Endothelial cell (in vitro differentiated cells): ENCODE data around the gene LRRC57. TPM values are rescaled to one million over a fixed set of nuclear protein-coding genes. Genes with fewer than 3 reads are reported as not detected.

Source experiments
- DNase-seq: peaks from one replicate; pipeline ENCODE4 v3.0.0; 2021; ENCODE audit warnings: low spot score
- H3K27ac Mint-ChIP-seq: one replicate; pipeline ENCODE4 v1.8.0; 2021; ENCODE audit warnings: mixed read lengths, inconsistent platforms; ENCODE audit not compliant: unreplicated experiment
- H3K27me3 Mint-ChIP-seq: one replicate; pipeline ENCODE4 v1.8.0; 2021; ENCODE audit warnings: mild to moderate bottlenecking, moderate library complexity, mixed read lengths, inconsistent platforms; ENCODE audit not compliant: unreplicated experiment
- H3K36me3 Mint-ChIP-seq: one replicate; pipeline ENCODE4 v1.8.0; 2021; ENCODE audit warnings: mild to moderate bottlenecking, low read depth, mixed read lengths, inconsistent platforms; ENCODE audit not compliant: unreplicated experiment
- H3K4me1 Mint-ChIP-seq: one replicate; pipeline ENCODE4 v1.8.0; 2021; ENCODE audit warnings: mild to moderate bottlenecking, mixed read lengths, inconsistent platforms; ENCODE audit not compliant: unreplicated experiment
- H3K4me3 Mint-ChIP-seq: one replicate; pipeline ENCODE4 v1.8.0; 2021; ENCODE audit warnings: mild to moderate bottlenecking, mixed read lengths, inconsistent platforms; ENCODE audit not compliant: unreplicated experiment
- H3K9me3 Mint-ChIP-seq: one replicate; pipeline ENCODE4 v1.8.0; 2021; ENCODE audit warnings: mixed read lengths, inconsistent platforms; ENCODE audit not compliant: unreplicated experiment
- long read RNA-seq: library from polyadenylated mRNA; unstranded; transcript quantifications from one replicate; pipeline ENCODE4 v2.0.0, GENCODE V29; 2020; ENCODE audit not compliant: unreplicated experiment
- total RNA-seq: library from RNA; stranded (reverse); fragmentation: NEBNext Ultra II Directional; extraction: Animal tissue kit (Norgen Biotek cat#: 25700); gene quantifications from one replicate; pipeline ENCODE4 v1.2.1, GENCODE V29; 2021; ENCODE audit not compliant: unreplicated experiment
- TF ChIP-seq, protein P1 (sequence below): fragments of 200-600 bp; sonication (generic); IDR thresholded peaks from one replicate; pipeline ENCODE4 v1.5.0; 2021; ENCODE audit warnings: antibody characterized with exemption; ENCODE audit not compliant: unreplicated experiment

The LRRC57 gene
- total RNA-seq = 32.7 TPM
- long read RNA-seq, full-length matches to known transcripts = 11 of 14 reads
- long read RNA-seq, partial matches to known transcripts = 0 of 14 reads
- long read RNA-seq, other reads (novel, unspliced or antisense) = 3 of 14 reads

DNA sequence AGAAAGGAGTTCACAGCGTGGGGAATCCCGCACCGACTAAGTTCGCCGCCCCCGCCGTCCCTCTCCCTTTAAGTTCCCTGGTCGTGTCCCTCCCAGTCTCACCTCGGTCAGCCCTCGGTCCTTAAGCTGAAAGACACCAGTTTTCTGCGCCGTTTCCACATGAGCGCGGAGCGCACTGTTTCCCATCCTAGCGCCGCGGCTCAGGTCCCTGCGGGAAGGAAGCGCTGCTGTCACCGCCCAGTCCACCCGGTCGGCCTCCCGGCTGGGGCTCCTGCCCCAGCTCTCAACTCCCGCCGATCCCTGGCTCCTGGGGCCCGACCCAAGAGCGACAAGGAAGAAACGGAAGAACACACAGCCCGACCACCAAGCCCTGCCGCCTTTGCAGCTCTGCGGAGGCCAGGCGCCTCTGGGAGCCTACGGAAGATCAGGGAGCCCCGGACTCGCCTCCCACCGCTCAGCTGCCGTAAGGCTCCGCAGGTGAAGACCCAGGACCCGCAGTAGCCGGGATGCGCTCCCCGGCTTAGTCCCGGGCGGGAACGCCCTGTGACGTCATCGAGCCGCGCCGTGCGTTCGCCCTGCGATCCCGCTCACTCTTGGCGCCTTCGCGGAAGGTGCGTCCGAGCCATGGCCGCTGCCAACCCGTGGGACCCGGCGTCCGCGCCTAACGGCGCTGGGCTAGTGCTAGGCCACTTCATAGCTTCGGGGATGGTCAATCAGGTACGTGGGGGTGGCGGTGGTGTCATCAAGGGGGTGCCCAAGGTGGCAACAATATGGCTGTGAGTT, at the start of gene LRRC57, which contains the start of gene HAUS2:
Gene LRRC57 (minus strand): TSS at position 545 of the 783 bp plus-strand sequence. CDS start 359 bp downstream, at position 186.
Gene HAUS2 (plus strand): TSS at position 590 of the 783 bp plus-strand sequence. CDS start 35 bp downstream, at position 625.
- Mint-ChIP-seq H3K36me3 (no peaks in the 10 kb centered on the region), H3K4me1 (peaks cover 18% of the 10 kb centered on the region), H3K27ac (peak within 1 kb of the TSS; percentile 90), H3K27me3 (peaks cover 4% of the 10 kb centered on the region), H3K9me3 (no peaks in the 10 kb centered on the region), H3K4me3 (peak within 1 kb of the TSS; percentile 95)
- DNase-seq = peak; percentile 89
- TF ChIP-seq, protein P1, sequence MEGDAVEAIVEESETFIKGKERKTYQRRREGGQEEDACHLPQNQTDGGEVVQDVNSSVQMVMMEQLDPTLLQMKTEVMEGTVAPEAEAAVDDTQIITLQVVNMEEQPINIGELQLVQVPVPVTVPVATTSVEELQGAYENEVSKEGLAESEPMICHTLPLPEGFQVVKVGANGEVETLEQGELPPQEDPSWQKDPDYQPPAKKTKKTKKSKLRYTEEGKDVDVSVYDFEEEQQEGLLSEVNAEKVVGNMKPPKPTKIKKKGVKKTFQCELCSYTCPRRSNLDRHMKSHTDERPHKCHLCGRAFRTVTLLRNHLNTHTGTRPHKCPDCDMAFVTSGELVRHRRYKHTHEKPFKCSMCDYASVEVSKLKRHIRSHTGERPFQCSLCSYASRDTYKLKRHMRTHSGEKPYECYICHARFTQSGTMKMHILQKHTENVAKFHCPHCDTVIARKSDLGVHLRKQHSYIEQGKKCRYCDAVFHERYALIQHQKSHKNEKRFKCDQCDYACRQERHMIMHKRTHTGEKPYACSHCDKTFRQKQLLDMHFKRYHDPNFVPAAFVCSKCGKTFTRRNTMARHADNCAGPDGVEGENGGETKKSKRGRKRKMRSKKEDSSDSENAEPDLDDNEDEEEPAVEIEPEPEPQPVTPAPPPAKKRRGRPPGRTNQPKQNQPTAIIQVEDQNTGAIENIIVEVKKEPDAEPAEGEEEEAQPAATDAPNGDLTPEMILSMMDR = no peak

DNA sequence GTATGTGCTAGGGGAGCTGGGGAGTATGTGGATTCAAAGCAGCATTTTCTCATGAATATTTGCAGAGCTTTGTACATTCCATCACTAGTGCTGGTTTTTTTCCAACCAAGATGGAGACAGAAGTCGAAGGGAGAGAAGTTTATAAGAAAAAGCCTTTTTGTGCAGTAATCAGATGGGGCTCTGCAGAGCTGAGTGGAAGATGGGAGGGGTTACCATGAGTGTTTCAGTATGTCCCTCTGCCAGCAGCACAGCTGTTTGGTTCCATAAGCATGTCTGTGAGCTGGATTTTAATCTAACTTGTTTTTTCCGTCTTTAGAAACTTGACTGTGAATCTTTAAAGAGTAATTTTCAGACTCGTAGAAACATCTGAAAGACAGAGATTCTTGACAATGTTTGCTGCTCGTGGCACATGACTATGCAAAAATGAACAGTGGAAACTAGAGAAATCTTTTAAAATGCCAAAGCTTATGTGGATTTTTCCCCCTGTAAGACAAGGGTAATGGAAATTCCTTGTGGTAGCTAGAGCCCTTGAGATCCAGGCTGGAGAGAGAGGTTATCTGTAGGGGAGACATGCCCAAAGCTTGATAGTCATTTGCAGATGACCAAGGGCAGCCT, 47.1 kb upstream of the LRRC57 start:
- DNase-seq = no peak
- Mint-ChIP-seq H3K9me3 (no peaks in the 10 kb centered on the region), H3K4me1 (peaks cover 14% of the 10 kb centered on the region), H3K27me3 (no peaks in the 10 kb centered on the region), H3K27ac (no peak overlapping the region), H3K36me3 (peaks cover 4% of the 10 kb centered on the region), H3K4me3 (no peak overlapping the region)
- TF ChIP-seq, protein P1 = no peak

DNA sequence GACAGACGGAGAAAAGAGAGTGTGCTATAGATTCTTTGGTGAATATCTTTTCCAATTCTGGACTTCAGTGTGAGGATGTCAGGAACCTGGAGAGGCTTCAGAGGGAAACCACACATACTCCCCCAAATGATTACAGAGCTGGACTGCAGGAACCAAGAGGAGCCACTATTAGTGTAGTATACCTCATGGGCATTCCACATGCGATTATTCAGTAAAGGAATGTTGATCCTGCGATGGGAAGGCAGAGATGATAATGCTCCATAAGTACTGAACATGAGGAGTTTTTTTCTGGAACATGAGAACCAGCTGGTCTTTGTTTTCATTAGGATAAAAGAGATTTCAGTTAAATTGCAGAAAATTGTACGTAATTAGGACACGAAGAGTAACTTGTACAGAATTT, 45.5 kb upstream of the LRRC57 start:
- no peaks in the 10 kb centered on the region for H3K27me3 Mint-ChIP-seq
- no peak overlapping the region for H3K27ac Mint-ChIP-seq
- no peak overlapping the region for H3K4me3 Mint-ChIP-seq
- peaks cover 3% of the 10 kb centered on the region for H3K36me3 Mint-ChIP-seq
- peaks cover 14% of the 10 kb centered on the region for H3K4me1 Mint-ChIP-seq
- H3K9me3 Mint-ChIP-seq = no peaks in the 10 kb centered on the region
- TF ChIP-seq, protein P1 = no peak
- no peak for DNase-seq

GRCh38 chr15:42593143-42593542, 44.5 kb upstream of the LRRC57 start:
- Mint-ChIP-seq H3K36me3 (peaks cover 3% of the 10 kb centered on the region), H3K27ac (no peak overlapping the region), H3K4me1 (peaks cover 18% of the 10 kb centered on the region), H3K4me3 (no peak overlapping the region), H3K27me3 (no peaks in the 10 kb centered on the region), H3K9me3 (no peaks in the 10 kb centered on the region)
- TF ChIP-seq, protein P1 = no peak
- no peak for DNase-seq
